Muscle of arm (tissue), 12 donors: Measurements from ENCODE around the gene CHMP5. TPM values are rescaled to one million over a fixed set of nuclear protein-coding genes. Genes with fewer than 3 reads are reported as not detected.

ENCODE experiments used
- DNase-seq: peaks from one replicate; pipeline ENCODE4 v3.0.0-alpha.2; 2013
- polyA plus RNA-seq, 12 donors: library from polyadenylated mRNA; unstranded; fragments of 120-200 nt; gene quantifications; one replicate each; pipeline ENCODE4 v1.2.1, GENCODE V29; 2013; ENCODE audit not compliant: insufficient read length in 12 of 12

Gene CHMP5
- polyA plus RNA-seq, 12 donors: 61.7 to 93.0 (median 83.2) TPM; not detected in 1

DNA sequence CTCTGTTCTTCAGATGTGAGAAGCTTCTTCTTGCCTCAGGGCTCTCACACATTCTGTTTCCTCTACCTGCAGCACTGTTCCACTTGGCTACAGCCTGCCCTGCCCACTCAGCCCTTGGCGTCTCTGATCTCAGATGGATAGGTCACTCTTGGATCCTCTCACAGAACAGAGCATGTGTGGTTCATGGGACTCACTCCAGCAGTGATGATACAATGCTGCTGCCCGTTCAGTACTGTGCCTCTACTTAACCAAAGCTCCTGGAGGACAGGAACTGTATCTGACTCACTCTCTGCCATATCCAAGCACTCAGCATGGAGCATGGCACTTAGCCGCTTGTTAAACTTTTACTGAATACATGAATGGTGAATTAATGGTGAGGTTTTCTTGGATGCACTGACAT, 28.3 kb upstream of the CHMP5 start:
- no peak for DNase-seq

GRCh38 chr9:33239921-33240320, 24.9 kb upstream of the CHMP5 start, which contains the start of gene SPINK4:
TSS of gene SPINK4 (plus strand) at chr9:33240167. CDS start at chr9:33240209, 42 bp downstream.
- no peak for DNase-seq

- DNase-seq: no peak
Measured at GRCh38 chr9:33241298-33241697, 23.6 kb upstream of the CHMP5 start.

DNA sequence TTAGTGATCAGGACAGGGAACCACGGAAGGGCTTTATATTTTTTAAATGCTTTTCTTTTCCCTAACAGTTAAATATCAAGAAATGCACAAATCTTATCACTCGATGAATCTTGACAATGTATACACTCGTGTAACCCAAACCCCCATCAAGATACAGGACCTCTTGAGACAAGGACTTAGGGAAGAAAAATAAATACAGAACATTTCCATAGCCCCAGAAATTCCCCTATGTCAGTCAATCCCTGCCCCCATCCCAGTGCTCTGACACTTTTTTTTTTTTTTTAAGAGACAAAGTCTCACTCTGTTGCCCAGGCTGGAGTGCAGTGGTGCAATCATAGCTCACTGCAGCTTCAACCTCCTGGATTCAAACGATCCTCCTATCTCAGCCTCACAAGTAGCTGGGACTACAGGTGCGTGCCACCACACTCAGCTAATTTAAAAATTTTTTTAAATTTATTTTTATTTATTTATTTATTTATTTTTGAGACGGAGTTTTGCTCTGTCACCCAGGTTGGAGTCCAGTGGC, 22.2 kb upstream of the CHMP5 start:
- DNase-seq: no peak

- no peak for DNase-seq
Measured at GRCh38 chr9:33244137-33244784, 20.6 kb upstream of the CHMP5 start.

- DNase-seq: no peak
Measured at GRCh38 chr9:33245341-33245740, 19.5 kb upstream of the CHMP5 start.

DNA sequence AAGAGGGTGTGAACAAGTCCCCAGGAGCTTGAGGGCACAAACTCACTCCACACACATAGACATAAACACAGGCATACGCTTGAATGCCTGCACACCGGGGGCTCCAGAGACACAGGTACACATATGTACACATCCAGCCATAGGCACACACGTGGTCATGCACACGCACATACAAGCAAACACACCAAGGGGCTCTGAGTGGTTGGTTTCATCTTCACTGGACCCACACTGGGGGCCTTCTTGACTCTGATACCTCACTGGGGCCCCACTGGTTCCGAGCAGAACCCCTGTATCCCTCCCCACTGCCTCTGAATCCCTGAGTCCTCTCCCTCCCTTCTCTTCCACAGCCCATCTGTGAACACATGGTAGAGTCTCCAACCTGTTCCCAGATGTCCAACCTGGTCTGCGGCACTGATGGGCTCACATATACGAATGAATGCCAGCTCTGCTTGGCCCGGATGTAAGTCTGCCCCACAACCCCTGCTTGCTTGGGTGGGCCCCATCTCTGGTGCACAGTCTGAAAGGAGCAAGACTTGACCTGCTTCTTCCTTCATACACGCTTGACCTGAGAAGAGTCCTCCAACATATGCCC, 18.5 kb upstream of the CHMP5 start:
- no peak for DNase-seq

DNA sequence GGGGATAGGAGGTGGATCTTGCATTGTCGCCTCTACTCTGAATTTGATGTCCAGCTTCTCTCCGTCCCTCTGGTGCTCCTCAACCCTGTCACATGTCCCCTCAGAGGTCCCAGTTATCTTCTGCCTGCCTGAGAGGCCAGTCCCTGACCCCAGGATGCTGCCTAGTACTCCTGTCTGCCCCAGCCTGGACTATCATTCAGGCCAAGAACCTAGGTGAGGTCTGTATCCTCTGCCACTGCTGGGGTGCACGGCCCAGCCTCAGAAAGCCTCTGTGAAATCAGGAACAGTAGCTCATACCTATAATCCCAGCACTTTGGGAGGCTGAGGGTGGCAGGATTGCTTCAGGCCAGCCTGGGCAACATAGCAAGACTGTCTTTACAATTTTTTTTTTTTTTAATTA, 16.2 kb upstream of the CHMP5 start:
- no peak for DNase-seq

DNA sequence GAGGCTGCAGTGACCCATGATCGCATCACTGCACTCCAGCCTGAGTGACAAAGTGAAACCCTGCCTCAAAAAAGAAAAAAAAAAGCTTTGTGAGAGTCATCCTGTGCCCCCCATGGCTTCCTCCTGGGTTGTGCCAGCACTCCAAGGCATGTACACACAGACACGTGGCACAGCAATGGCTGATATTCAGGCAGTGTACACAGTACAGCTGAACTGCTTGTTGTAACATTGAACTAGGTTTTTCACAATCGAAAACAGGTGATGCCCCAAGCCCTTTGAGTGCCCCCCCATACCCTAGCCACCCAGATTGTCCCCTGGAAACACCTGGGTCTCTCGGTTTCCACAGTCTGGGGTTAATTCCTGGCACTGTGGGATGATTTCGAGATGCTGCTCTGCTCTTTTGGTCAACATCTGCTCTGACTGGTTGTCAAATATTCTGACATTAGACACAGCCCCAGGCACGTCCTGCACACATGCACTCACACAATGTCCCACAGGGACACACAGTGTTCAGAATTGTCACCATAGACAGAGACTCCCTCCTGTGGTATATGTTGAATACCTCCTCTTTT, 15.7 kb upstream of the CHMP5 start:
- no peak for DNase-seq

DNA sequence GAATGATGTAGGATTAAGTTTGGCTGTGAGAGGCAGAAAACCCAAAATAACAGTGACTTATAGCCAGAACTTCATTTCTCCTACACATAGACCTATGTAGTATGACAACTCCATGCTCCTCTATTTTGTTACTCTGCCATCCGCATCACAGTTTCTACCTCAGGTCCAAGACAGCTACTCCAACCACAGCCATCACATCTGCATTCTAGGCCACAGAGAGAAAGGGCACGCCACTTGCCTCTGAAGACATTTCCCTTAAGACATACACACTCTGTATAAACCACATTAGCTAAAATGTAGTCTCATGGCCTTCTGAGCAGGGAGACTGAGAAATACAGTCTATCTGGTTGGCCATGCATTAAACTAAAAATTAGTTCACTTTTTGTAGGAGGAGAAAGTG, 14.9 kb upstream of the CHMP5 start:
- DNase-seq: no peak

DNA sequence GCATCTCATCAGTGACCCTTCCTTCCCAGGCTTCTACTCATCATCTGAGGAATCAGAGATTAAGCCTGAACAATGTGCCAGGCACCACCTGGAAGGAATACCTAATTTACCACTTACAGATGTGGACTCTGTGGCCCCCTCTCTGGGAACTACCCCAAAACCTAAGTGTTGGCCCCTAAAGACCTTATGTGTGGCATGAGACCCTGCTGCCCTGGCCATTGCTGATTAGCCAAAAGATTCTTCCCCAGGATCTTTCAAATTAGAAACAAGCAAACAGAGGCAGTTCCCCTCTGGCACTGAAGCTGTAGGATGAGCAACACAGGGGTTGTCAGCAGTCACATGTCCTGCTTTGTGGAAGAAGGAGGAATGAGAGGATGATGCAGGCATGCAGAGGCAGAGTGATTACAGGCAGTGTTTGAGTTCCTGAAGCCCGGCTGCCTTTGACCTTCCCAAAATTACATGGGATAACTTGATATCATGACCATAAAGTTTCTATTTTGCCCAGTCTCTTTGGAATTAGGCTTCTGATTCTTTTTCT, 14.3 kb upstream of the CHMP5 start:
- DNase-seq: no peak

DNA sequence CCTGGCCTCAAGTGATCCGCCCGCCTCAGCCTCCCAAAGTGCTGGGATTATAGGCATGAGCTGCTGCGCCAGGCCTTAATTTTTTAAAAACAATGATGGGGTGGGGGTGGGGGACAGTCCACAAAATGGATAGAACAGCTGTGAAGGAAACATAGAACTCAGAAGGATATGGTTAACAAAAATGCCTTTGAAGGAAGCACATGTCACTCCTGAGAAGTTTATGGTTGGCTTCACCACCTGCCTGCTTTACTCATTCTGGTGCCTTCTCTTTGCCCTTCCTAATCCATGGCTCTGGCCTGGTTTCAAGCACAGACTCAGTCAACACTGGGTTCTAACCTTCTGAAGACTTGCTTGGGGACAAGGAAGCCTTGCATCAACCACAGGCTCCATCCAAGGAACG, 10.6 kb upstream of the CHMP5 start:
- no peak for DNase-seq

DNA sequence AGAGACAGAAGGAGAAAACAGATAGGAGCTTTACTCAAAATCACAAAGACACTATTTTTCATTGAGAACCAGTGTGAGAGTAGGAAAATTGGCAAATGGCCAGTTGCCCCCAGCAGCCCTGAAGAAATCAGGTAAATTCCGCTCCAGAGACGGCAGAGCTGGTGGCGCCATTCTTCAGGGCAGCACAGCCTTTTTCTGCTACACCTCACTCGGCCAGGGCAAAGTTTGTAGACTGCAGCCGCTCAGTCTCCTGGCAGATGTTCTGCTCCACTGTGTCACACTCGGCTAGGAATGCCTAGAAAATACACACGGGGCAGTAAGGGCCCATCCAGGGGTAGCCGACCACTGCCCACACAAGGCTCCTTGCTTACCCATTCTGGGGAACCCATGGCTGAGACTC, 9.8 kb upstream of the CHMP5 start:
- no peak for DNase-seq

- DNase-seq: no peak
Measured at GRCh38 chr9:33255471-33255870, 9.4 kb upstream of the CHMP5 start.

GRCh38 chr9:33256236-33256635, 8.6 kb upstream of the CHMP5 start:
- DNase-seq: no peak

DNA sequence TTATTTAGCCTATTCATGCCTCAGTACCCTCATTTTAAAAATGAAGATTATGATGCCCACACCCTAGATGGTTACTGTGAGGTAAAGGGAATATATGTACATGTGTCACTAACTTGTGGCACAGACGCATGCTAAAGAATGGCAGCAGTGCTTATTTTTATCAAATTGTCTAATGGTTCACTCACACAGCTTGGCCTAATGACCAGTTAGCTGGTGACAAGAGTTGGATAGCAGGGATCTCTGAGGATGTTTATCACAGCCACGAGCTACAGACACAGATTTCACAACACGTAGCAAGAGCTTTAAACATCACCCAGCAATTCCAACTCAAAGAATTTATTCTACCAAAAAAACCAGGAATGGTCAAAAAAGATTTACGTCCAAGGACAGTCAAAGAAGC, 7.6 kb upstream of the CHMP5 start:
- DNase-seq: no peak

DNA sequence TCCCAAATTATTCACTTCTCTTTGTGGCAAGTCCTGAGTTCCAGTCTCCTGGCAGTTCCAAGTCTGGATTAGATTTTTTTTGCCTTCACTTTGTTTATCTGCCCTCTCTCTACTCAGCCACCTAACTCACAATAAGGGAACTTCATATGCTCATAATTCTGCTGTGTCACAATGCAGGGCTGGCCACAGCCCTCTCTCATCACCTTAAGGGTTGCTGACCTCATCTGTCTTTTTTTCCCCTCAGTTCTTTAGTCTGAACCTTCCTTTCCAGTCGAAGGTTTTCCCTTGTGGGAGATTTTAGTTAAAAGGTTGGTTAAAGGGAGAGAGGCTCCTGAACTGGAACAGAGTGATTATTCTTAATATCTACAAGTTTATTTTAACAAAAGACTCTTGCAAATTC, 4.5 kb upstream of the CHMP5 start:
- DNase-seq: no peak

DNA sequence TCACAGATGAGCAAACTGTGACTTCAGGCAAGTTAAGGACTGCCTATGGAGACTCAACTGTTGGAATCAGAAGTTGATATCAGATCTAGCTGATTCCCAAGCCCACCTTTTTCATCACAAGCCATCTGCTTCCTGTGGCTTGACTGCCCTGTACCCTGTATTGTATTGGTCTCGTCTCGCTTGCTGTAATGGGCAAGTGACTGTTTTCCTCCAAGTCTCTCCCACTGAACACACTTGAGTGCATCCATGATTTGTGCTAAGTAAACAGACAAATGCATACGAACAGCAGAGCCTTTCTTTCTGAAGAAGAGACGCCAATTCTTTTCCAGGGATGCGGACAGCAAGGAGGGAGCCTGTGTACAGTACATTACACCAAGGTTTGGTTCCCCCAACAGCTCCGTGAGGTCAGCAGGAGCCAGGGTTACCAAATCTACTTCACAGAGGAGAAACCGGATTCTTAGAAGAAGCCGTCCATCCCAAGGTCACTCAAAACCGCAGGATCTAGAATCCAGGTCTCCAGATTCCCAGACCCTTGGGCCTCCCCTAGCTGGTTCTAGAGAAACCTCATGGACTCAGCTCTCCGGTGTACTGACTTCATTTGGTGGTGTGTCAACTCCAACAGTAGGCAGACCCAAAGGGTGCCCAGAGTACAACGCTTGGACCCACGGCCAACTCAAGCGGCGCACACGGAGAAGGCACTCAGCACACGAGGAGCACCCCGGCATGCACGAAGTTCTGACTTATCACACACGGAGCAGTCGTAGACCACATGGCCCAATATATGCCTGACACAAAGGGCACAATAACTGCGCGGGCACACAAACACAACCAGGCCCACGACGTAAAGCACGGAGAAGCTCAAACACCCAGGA, 1.5 kb upstream of the CHMP5 start:
- DNase-seq: no peak

- peak; percentile 41 for DNase-seq
Measured at GRCh38 chr9:33264003-33264472, 811 bp upstream of the CHMP5 start.

DNA sequence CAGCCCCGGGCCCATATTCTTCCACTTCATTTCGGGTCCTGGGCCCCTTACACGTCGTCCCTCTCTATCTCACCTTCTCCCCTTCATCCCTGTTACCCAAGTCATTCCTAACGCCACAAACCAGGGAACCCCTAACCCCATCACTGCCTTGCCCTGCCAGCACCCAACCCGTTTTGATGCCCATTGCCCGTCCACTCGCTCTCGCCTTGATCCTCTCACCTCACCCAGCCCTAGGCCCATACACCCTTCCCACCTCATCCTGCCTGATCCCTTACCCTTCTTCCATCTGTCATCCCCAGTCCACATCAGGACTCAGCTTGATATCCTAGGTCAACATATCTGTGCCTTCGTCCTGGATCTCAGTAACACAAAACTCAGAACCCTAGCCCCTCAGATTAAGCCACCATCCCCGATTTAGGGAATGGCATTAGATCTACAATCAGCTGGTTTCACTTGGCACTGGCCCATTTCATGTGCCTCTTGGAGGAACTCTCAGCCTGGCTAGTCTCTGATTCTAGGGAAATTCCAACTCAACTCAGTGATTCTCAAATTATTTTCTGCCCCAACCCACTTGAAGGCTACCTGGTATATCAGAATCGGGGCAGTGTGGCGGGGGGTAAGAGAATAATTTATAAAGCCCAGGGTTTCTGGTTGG, 489 bp downstream of the CHMP5 start:
- DNase-seq: no peak

DNA sequence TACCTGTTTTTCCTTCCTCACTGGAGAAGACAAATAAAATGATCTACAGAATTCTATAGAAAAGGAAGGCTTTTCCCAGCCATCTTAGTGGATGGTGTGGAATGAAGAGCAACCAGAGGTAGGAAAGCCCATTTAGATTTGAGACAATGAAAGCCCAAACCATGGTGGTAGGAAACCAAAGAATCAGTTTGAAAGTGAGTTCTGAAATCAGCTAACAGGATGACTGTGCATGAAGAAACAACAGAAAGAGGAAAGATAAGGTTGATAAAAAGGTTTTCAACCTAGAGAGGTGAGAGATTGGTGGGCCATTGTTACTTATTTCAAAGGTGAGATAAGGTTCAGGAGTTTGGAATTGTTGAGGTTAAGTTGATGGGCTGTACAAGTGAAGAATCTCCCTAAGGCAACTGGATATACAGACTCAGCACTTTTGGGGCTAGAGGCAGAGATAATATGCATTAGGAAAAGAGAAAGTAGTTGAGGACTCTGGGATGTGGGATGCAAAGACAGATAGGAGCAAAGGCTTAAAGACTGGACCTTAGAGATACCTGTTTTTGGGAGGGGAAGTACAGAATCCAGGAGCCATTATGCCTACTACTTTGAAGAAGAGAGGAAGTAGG, 2.4 kb downstream of the CHMP5 start:
- no peak for DNase-seq
